PC-3 (cell line): ENCODE results near the gene CEP126. TPM values are rescaled to one million over a fixed set of nuclear protein-coding genes. Genes with fewer than 3 reads are reported as not detected.
"Not testable (repeated sequence)": the region's sequence is repeated elsewhere in the genome, so short reads cannot be mapped to it uniquely, and the experiment has no call there.

Source experiments
- ATAC-seq: fragments of 200-7000 bp; cut with Tn5 transposase; 2 replicates; pipeline ENCODE4 v1.9.1; 2020; ENCODE audit warnings: mild to moderate bottlenecking, moderate library complexity
- BruUV-seq: library from RNA; stranded (reverse); fragments of 400-500 nt; replicated peaks from 2 replicates; lab custom pipeline; 2021; lab: Mats Ljungman, UMichigan
- CTCF ChIA-PET: fragments of 300-600 bp; sonication (Branson Sonifier 250); formaldehyde crosslinking; loops from one replicate; lab custom pipeline; 2022; ENCODE audit warnings: antibody characterized with exemption; lab: Charles Lee
- POLR2A ChIA-PET: fragments of 300-600 bp; sonication (Branson Sonifier 250); formaldehyde crosslinking; loops from one replicate; lab custom pipeline; 2022; ENCODE audit warnings: antibody characterized with exemption; ENCODE audit not compliant: unreplicated experiment; lab: Charles Lee
- DNase-seq: peaks from one replicate; pipeline ENCODE4 v3.0.0-alpha.2; 2015
- H2AFZ ChIP-seq: fragments of 300-600 bp; sonication (generic); 2 replicates; pipeline ENCODE4 v1.6.0; 2016; ENCODE audit warnings: antibody characterized with exemption, low read length
- H3F3A ChIP-seq: fragments of 300-600 bp; sonication (generic); one replicate; pipeline ENCODE4 v1.6.0; 2017; ENCODE audit warnings: antibody characterized with exemption, low read length, control low read depth, mild to moderate bottlenecking; ENCODE audit not compliant: unreplicated experiment
- H3K27ac ChIP-seq: fragments of 300-600 bp; sonication (generic); 2 replicates; pipeline ENCODE4 v1.5.1; 2016; ENCODE audit warnings: mild to moderate bottlenecking, low read length
- H3K27me3 ChIP-seq: fragments of 300-600 bp; sonication (generic); 2 replicates; pipeline ENCODE4 v1.6.1; 2016; ENCODE audit warnings: low read length, mixed read lengths
- H3K36me3 ChIP-seq: fragments of 300-600 bp; sonication (generic); 2 replicates; pipeline ENCODE4 v1.6.1; 2016; ENCODE audit warnings: low read depth, mixed run types, low read length, mixed read lengths
- H3K4me1 ChIP-seq: fragments of 300-600 bp; sonication (generic); 2 replicates; pipeline ENCODE4 v1.5.1; 2016; ENCODE audit warnings: low read length; ENCODE audit not compliant: insufficient read depth
- H3K4me2 ChIP-seq: fragments of 300-600 bp; sonication (generic); 2 replicates; pipeline ENCODE4 v1.6.0; 2016; ENCODE audit warnings: low read length
- H3K4me3 ChIP-seq: fragments of 300-600 bp; sonication (generic); 2 replicates; pipeline ENCODE4 v1.5.1; 2016; ENCODE audit warnings: mild to moderate bottlenecking, low read length, mixed read lengths
- H3K79me2 ChIP-seq: fragments of 300-600 bp; sonication (generic); 2 replicates; pipeline ENCODE4 v1.6.1; 2017; ENCODE audit warnings: low read length, mixed read lengths
- H3K9ac ChIP-seq: fragments of 300-600 bp; sonication (generic); 2 replicates; pipeline ENCODE4 v1.6.0; 2016; ENCODE audit warnings: mild to moderate bottlenecking, low read length
- H3K9me2 ChIP-seq: fragments of 300-600 bp; sonication (generic); replicated peaks from 2 replicates; pipeline ENCODE4 v1.6.1; 2016; ENCODE audit warnings: mixed run types, low read length, mixed read lengths
- H3K9me3 ChIP-seq: fragments of 300-600 bp; sonication (generic); 2 replicates; pipeline ENCODE4 v1.6.1; 2016; ENCODE audit warnings: low read length, mixed read lengths
- H4K20me1 ChIP-seq: fragments of 300-600 bp; sonication (generic); 2 replicates; pipeline ENCODE4 v1.6.1; 2016; ENCODE audit warnings: low read length, mixed read lengths
- EZH2 ChIP-seq: fragments of 300-600 bp; sonication (generic); IDR thresholded peaks from one replicate; pipeline ENCODE4 v1.6.1; 2017; ENCODE audit warnings: antibody characterized with exemption, mild to moderate bottlenecking, low read length; ENCODE audit not compliant: unreplicated experiment
- EZH2phosphoT487 ChIP-seq: fragments of 300-600 bp; sonication (generic); IDR thresholded peaks from 2 replicates; pipeline ENCODE4 v1.6.1; 2018; ENCODE audit warnings: mild to moderate bottlenecking, antibody characterized with exemption, low read length, borderline replicate concordance
- intact Hi-C: fragments of 100-400 bp; cut with micrococcal nuclease; formaldehyde crosslinking; loops from 2 replicates; pipeline ENCODE4 v1.9.0; 2023
- total RNA-seq: library from RNA; depleted of rRNA; stranded (reverse); fragments of >200 nt; gene quantifications from 2 replicates; pipeline ENCODE4 v1.2.3, GENCODE V29; 2014
- TF ChIP-seq, protein P1 (sequence below): fragments of 300-600 bp; sonication (generic); conservative IDR thresholded peaks from 2 replicates; pipeline ENCODE4 v1.5.1; 2017; ENCODE audit warnings: antibody characterized with exemption, low read depth, mild to moderate bottlenecking, low read length

Gene CEP126
- total RNA-seq, 1 experiment from 2014 or later, result 2.5 TPM

DNA sequence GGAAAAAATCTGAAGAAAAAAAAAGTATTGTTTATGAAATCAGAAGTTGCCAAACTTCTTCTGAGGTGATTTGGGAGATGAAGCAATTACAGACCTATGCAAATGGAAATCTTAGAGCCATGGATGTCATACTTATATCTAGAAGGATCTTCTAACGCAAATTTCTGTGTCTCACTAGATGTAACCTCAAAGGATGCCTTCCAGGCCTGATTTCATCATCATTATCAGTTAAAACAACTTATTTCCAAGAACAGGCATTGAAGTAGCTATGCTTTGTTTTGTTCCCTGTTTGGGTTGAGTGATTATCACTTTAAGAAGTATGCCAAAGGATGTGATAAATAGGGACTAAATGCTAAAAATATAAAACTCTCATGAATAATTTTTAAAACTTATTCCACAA lies 45.4 kb downstream of the CEP126 start:
- Histone ChIP-seq H3K27me3 (no peaks in the 10 kb centered on the region), H3K9me2 (no peaks in the 10 kb centered on the region), H3K79me2 (no peaks in the 10 kb centered on the region), H4K20me1 (no peaks in the 10 kb centered on the region), H2AFZ (no peak overlapping the region), H3K4me1 (no peaks in the 10 kb centered on the region), H3K4me2 (no peak overlapping the region), H3K9ac (no peak overlapping the region), H3K9me3 (no peaks in the 10 kb centered on the region), H3K4me3 (no peak overlapping the region), H3K27ac (no peak overlapping the region), H3K36me3 (no peaks in the 10 kb centered on the region), H3F3A (no peaks in the 10 kb centered on the region)
- TF ChIP-seq, protein P1, sequence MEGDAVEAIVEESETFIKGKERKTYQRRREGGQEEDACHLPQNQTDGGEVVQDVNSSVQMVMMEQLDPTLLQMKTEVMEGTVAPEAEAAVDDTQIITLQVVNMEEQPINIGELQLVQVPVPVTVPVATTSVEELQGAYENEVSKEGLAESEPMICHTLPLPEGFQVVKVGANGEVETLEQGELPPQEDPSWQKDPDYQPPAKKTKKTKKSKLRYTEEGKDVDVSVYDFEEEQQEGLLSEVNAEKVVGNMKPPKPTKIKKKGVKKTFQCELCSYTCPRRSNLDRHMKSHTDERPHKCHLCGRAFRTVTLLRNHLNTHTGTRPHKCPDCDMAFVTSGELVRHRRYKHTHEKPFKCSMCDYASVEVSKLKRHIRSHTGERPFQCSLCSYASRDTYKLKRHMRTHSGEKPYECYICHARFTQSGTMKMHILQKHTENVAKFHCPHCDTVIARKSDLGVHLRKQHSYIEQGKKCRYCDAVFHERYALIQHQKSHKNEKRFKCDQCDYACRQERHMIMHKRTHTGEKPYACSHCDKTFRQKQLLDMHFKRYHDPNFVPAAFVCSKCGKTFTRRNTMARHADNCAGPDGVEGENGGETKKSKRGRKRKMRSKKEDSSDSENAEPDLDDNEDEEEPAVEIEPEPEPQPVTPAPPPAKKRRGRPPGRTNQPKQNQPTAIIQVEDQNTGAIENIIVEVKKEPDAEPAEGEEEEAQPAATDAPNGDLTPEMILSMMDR, result no peak
- TF ChIP-seq EZH2phosphoT487 (no peak), EZH2 (no peak)
- ChIA-PET POLR2A (no interaction called here), CTCF (no interaction called here)
- no TSS peak for BruUV-seq
- DNase-seq (no peak), ATAC-seq (no peak)
- intact Hi-C loops, result no loop called here

DNA sequence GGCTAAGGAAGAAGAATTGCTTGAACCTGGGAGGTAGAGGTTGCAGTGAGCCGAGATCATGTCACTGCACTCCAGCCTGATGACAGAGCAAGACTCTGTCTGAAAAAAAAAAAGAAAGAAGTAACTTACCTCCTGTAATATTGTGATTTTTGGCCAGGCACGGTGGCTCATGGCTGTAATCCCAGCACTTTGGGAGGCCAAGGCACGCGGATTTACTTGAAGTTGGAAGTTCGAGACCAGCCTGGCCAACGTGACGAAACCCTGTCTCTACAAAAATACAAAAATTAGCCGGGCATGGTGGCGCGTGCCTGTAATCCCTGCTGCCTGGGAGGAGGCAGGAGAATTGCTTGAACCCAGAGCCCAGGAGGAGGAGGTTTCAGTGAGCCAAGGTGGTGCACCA lies 49.4 kb downstream of the CEP126 start:
- H3K9me2 ChIP-seq, H3K4me2 ChIP-seq, H3K36me3 ChIP-seq, H3K9me3 ChIP-seq, ATAC-seq, H3K79me2 ChIP-seq, H3K27ac ChIP-seq, H3K9ac ChIP-seq, H3F3A ChIP-seq, DNase-seq, H4K20me1 ChIP-seq, H2AFZ ChIP-seq, BruUV-seq, intact Hi-C loops, POLR2A ChIA-PET, H3K4me1 ChIP-seq, H3K27me3 ChIP-seq, CTCF ChIA-PET, H3K4me3 ChIP-seq: not testable (repeated sequence)

DNA sequence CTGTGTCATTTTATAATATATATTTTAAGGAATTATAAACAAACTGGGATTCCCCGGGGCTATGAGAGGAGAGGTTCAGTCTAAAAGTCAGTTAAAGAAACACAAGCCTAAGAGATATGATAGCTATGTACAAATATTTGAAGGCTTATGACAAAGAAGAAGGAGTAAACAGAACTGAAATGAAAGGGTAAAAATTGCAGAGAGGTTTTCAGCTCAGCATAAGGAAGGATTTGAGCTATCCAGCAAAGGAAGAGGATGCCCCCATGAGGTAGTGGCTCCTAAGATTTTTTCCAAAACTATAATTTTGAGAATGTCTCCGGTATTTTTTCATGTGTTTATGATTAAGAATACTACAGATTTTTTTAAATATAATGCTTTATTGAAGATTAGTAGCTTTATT lies 59.4 kb downstream of the CEP126 start:
- Histone ChIP-seq H3K27me3 (no peaks in the 10 kb centered on the region), H2AFZ (0 out of 2 replicates have a peak overlapping the region, but pooled peaks have one; percentile 4), H3K4me2 (no peak overlapping the region), H4K20me1 (no peaks in the 10 kb centered on the region), H3K9ac (no peak overlapping the region), H3K4me3 (no peak overlapping the region), H3K9me3 (no peaks in the 10 kb centered on the region), H3K9me2 (no peaks in the 10 kb centered on the region), H3F3A (no peaks in the 10 kb centered on the region), H3K79me2 (no peaks in the 10 kb centered on the region), H3K27ac (no peak overlapping the region), H3K36me3 (no peaks in the 10 kb centered on the region), H3K4me1 (0 out of 2 replicates have a peak, but pooled peaks cover 5% of the 10 kb centered on the region)
- POLR2A ChIA-PET, result interaction anchor here (0.6 kb wide), 3 partner anchors 32 to 1575 kb away, joined by 3 to 4 read pairs (median 3); no protein-coding TSS in a partner anchor
- intact Hi-C loops, result loop anchor here (1.0 to 5.0 kb wide), 5 partner anchors 33 to 121 kb away; partner anchors contain the start of gene CEP126
- DNase-seq, result peak; percentile 52
- no TSS peak for BruUV-seq
- no peak for TF ChIP-seq EZH2
- TF ChIP-seq, protein P1, result peak; percentile 61
- ATAC-seq, result peak; percentile 97
- CTCF ChIA-PET, result interaction anchor here (0.5 to 1.3 kb wide), 8 partner anchors 33 to 518 kb away, joined by 3 to 16 read pairs (median 4); partner anchors contain the start of gene CEP126
